GM13977 (cell line): Measurements from ENCODE around the gene FAM131B.

ENCODE experiments used
- DNase-seq: peaks from one replicate; pipeline ENCODE4 v3.0.0; 2012; ENCODE audit warnings: low spot score
- in situ Hi-C: fragments of 300-500 bp; cut with MboI; formaldehyde crosslinking; loops from one replicate; pipeline ENCODE4 v1.12.0; 2022; ENCODE audit warnings: low sequenced_read_pairs, low pct_unique_long_range_greater_than_20kb, mixed read lengths, inconsistent platforms; ENCODE audit not compliant: unreplicated experiment
- TF ChIP-seq, protein P1 (sequence below): IDR thresholded peaks from 2 replicates; pipeline ENCODE4 v1.5.1; 2012; ENCODE audit warnings: mild to moderate bottlenecking, control low read depth; ENCODE audit not compliant: insufficient read depth; ENCODE audit errors: extremely low read depth, missing control alignments

FAM131B gene

DNA sequence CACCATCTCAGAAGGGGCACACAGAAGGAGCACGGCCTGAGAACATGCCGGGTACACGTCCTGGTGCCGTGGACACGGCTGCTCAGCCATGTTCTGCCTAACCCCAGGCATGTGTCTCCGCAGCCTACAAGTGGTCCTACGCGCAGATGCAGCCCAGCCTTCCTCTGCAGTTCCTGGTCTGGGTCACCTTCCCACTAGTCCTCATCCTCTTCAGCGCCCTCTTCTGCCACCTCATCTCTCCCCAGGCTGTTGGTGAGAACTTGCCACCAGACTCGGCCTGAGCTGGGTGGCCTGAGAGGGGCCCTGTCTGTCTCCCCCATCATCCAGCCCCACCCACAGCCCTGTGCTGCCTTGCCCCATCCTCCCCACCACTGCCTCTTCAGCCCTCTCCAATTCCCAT is 41.3 kb downstream of the FAM131B start:
- TF ChIP-seq, protein P1, sequence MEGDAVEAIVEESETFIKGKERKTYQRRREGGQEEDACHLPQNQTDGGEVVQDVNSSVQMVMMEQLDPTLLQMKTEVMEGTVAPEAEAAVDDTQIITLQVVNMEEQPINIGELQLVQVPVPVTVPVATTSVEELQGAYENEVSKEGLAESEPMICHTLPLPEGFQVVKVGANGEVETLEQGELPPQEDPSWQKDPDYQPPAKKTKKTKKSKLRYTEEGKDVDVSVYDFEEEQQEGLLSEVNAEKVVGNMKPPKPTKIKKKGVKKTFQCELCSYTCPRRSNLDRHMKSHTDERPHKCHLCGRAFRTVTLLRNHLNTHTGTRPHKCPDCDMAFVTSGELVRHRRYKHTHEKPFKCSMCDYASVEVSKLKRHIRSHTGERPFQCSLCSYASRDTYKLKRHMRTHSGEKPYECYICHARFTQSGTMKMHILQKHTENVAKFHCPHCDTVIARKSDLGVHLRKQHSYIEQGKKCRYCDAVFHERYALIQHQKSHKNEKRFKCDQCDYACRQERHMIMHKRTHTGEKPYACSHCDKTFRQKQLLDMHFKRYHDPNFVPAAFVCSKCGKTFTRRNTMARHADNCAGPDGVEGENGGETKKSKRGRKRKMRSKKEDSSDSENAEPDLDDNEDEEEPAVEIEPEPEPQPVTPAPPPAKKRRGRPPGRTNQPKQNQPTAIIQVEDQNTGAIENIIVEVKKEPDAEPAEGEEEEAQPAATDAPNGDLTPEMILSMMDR, result no peak
- in situ Hi-C loops, result no loop called here
- no peak for DNase-seq

DNA sequence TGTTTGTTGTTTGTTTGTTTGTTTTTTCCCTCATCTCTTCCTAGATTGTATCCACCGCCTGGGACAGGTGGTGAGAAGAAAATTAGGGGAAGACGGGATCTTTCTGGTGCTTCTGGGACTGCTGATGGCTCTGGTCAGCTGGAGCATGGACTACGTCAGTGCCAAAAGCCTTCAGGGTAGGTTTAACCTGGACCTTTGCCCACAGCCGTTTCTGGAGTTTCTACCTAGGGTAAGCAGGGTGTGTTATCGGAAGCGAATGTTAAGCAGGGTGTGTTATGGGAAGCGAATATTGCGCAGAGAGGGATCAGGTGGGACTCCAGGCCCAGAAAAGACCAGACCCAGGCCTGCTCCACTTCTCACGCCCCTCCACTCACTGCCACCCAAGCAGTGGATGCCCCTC is 41.9 kb downstream of the FAM131B start:
- no peak for DNase-seq
- TF ChIP-seq, protein P1, result no peak
- in situ Hi-C loops, result no loop called here

DNA sequence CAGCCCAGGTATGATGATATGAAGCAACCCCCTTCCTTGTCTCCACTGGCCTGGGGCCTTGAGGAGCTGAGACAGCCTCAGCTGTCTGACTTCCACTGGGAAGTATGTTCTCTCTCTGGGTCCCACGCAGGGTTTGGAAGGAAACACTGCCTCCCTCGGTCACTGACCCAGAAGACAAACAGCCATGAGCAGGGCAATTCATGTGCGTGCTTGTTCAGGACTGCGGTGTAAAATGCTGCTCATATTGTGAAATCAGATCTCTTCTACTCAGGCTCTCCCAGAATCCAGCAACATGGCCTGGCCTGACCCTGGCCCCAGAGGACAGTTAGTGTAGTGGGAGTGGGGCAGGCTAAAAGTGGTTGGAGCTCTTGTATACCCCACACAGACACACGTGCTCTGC is 43.9 kb downstream of the FAM131B start:
- in situ Hi-C loops, result no loop called here
- DNase-seq, result no peak

DNA sequence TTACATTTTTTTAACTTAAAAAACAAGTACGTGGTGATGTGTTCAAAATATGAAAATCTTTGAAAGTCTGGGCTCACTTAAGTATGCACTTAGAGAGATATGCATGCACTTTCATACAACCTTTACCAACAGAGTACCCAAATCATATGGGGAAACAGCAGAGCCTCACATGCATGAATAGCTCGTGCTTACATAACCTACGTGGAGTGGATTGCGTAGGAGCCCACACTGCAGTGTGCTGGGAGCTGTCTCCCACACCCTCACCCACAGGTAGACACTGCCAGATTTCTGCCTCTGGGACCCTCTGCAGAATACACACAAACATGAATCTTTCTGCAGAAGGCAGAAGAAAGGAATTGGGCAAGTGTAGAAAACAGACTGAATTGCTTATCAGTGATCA is 46.0 kb downstream of the FAM131B start:
- TF ChIP-seq, protein P1, result no peak
- no peak for DNase-seq
- in situ Hi-C loops, result no loop called here

More for the DNA sequence above, 43.9 kb downstream of the FAM131B start:
- TF ChIP-seq, protein P1, result no peak

DNA sequence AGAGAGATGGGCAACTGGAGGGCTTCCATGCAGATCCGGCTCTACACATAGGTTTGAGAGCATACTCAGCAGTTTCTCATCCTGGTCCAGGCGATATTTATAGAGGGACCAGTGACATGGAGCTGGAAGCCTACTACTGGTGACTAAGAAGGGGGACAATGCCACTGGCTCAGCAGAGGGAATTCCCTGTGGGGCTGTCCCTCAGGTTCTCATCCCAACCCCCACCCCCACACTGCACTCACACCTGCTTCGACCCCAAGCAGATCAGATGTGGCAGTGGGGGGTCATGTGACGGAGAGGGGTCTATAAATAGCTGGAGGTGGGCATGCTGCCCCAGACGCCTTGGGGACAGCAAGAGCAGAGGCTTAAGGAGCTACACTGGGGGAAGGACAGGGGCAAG is 46.7 kb downstream of the FAM131B start, which contains the start of gene CLCN1:
Gene CLCN1, plus strand, starts transcription at position 336 of the 400 bp plus-strand sequence. CDS start 102 bp downstream, outside the sequence.
- no peak for DNase-seq
- in situ Hi-C loops, result no loop called here

DNA sequence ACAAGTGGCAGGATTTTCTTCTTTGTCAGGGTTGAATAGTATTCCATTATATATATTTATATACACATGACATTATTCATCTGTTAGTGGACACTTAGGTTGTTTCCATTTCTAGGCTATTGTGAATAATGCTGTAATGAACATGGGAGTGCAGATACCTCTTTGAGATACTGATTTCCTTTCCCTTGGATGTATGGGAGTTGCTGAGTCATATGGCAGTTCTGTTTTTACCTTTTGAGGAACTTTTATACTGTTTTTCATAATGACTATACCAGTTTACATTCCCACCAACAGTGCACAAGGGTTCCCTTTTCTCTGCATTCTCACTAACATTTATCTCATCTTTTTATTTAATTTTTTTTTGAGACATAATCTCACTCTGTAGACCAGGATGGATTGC is 48.4 kb downstream of the FAM131B start:
- no peak for DNase-seq
- in situ Hi-C loops, result no loop called here
- TF ChIP-seq, protein P1, result no peak

More for the DNA sequence above, 46.7 kb downstream of the FAM131B start, which contains the start of gene CLCN1:
- TF ChIP-seq, protein P1, result no peak
